ENCODE results near the gene ATP10A. TPM values are rescaled to one million over a fixed set of nuclear protein-coding genes. Genes with fewer than 3 reads are reported as not detected.
"Not testable (repeated sequence)": the region's sequence is repeated elsewhere in the genome, so short reads cannot be mapped to it uniquely, and the experiment has no call there.

The ATP10A gene
- total RNA-seq, 1 donor from 2014 or later, result 1.2 TPM

DNA sequence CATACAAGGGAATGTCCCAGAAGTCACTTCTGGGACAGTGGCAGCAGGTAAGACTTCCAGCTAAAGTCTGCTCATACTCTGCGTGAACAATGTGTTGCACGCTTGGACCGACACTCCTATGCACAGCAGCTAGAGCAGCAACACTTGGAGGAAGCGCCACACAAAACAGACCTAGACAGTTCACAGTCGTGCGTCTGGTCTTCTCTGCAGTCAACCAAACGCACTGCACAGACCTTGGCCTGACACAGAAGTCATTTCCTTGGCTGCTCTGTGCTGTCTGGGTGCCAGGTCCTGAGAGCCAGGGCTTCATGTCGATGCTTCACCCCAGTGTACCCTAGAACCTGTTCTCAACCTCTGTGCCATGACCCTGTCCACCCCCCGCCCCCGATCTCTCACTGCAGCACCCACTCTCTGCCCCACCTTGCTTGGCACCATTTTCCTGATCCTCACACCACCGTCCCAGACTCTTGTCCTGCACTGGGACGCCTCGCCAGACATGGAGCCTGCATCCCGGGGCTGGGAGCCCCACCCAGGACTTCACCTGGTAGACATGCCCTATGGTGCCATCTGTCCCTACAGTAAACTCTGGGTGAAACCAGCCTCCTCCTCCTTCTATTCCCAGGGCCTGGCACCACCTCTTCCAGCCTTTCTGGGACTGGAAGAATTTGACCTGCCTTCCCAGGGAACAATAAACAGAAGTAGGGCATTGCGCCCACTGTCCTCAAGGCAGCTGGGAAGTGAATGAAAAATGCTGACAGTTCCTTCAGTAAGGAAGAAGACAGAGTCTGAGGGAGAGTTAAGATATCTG is 3.1 kb downstream of the ATP10A start:
- no peak for DNase-seq (ENCODE audit: low read depth)

DNA sequence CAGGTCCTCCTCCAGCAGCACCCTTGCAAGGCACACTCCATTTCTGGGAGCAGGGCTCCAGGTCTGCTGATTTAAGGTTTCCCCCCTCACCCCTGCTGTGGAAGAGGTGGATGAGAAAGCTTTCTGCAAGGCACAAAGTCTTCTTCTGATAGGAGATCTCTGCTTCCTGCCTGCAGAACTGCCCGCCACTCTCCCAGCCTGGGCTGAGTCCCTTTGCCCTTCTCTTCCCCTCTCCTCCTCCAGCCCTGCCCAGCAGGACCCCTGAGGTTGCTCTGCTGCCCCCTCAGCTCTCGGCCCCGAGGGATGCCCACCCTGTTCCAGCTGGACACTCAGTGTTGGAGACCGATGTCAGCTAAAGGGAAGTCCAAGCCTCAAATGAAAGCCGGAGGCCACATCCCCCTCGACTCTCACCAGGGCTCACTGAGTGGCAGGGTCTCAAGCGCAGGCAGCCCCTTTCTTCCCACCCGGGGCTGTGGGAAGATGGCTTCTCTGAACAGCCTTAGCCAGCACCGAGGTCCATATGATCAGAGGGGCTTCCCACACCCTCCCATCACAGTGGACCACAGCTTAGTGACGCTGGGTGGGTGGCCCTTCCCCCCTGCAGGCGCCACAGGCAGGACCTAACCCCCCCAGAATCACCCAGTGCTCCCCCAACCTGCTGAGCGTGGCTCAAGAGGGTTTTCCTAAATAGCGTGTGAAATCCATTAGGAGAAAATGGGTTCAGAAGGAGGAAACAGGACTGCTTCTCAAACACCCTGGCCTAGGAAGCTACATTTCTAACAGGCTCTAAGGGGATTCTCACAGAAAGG is 4.0 kb downstream of the ATP10A start:
- DNase-seq (ENCODE audit: low read depth), result no peak

DNA sequence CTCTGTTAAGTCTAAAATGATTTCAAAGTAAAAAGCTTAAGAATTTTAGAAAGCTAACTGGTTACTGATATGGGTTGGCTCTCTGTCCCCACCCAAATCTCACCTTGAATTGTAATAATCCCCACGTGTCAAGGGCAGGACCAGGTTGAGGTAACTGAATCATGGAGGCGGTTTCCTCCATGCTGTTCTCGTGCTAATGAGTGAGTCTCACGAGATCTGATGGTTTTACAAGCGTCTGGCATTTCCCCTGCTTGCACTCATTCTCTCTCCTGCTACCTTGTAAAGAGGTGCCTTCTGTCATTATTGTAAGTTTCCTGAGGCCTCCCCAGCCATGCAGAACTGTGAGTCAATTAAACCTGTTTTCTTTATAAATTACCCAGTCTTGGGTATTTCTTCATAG is 7.1 kb downstream of the ATP10A start:
- DNase-seq (ENCODE audit: low read depth), result not testable (repeated sequence)

DNA sequence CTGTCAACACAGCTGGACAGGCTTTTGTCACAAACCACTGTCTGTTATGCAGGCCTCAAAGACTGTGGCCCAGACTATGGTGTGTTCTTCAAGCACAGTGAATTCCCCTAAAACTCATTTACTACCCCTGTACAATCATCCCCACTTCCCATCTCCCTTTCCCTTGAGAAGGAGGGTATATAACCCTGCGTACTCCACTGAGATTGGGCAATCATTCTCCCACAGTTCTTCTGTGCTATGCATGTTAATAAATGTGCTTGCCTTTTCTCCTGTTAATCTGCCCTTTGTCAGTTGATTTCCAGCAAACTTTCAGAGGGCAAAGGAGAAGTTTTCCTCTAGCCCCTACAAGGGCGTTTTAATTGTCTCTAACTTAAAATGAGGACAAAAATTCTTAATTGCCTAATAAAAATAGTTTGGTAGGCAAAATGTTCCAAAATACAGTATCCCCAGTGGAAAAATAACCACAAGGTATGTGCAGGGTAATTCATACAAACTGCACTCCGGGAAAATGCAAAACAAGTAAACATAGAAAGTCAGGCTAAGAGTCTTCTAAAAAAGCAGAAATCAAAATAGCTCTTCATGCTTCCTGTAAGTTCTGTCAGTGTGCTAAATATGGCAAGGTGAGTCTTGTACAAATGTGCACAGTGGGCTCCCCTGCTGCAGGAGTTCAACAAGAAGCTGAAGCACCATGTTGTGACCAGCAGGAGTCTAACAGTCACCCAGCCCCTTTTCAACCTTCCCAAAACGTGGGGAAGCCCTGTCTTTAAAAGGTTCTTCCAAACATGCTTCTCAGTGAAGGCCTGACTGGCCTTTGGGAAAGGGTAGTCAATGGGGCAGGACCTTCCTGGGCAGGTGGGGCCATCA is 10.2 kb downstream of the ATP10A start:
- no peak for DNase-seq (ENCODE audit: low read depth)

DNA sequence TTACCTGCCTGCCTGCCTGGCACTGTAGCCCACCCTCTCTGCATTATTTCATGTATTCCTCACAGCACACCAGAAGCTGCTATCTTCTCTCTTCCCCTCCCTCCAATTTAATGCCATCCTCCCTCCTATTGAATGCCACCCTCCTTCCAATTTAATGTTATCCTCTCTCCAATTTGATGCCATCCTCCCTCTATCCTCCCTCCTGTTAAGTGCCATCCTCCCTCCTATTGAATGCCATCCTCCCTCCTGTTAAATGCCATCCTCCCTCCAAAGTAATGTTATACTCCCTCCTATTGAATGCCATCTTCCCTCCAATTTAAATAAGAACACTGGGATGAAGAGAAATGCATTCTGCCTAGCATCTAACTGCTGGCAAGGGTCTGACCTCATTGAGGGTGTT is 11.1 kb downstream of the ATP10A start:
- DNase-seq (ENCODE audit: low read depth), result no peak

DNA sequence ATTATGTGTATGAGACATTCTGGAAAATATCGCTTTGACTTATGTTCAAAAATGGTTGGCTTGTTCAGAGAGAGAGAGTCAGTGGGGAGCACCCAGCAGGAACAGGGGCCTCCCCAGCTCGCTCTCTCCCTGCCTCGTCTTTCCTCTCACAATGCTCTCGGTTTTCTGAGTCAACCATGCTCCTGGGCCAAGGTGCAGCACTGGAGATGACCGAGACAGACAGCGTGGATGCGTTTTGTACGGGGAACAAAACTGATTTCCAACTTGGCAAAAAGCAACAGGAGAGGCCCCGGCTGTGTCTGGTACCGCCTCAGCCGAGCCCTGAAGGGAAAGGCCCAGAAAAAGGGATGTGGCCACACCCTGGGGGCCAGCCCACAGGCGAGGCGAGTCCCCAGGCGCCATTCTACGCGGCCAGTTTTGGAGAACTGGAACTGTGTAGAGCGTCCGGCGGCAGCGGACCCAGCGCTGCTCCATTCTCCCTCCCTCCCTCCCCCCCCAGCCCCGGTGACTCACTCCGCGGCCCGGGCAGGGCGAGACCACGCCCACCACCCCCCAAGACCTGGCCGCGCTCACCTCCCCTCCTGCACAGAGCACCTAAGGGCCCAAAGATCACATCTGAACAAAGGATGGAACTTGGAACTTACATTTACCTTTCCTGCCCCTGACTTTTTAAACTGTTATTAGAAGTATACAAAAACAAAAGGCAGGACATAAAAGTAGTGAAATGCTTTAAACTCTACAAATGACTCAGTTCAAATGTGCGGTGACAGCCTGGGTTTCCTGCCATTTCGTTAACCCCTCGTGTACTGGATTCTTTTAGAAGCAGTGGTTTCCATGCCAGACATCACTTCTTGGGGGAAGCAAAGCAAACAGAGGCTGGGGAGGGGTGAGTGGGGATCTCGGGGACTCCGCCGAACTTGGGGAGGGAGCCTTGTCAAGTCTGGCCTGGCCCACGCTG is 12.7 kb downstream of the ATP10A start:
- peak; percentile 77 for DNase-seq (ENCODE audit: low read depth)

DNA sequence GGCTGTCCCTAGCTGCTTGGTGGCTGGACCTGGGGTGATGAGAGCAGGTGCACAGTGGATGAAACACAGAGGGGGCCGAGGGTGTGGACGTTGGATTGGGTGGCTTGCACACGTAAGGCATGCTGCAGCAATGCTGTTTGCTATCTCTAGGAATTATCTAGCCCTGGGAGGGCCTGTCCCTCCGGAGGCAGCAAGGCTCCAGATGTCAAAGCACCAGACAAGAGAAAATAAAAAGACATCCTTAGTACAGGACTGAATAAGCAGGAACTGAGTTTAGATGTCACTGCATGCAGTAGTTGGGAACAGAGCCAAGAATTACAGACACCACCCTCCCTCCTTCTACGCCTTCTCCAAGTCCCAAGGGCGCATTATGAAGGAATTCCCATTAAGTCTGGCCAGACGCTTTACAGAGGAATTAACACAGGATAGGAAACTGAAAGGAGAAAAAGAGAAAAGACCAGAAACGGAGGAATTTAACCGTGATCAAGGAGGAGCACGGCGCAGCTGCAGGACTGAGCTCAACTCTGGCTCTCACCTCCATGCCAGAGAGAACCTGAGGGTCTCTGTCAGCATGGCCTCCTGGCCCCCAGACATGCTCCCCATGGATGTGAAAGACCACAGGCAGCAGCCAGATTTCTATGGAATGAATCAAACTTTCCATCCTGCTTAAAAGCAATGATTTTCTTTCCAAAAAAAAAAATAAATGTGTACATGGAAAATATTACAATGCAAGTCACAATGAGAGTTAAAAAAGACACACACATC is 13.8 kb downstream of the ATP10A start:
- peak; percentile 60 for DNase-seq (ENCODE audit: low read depth)

DNA sequence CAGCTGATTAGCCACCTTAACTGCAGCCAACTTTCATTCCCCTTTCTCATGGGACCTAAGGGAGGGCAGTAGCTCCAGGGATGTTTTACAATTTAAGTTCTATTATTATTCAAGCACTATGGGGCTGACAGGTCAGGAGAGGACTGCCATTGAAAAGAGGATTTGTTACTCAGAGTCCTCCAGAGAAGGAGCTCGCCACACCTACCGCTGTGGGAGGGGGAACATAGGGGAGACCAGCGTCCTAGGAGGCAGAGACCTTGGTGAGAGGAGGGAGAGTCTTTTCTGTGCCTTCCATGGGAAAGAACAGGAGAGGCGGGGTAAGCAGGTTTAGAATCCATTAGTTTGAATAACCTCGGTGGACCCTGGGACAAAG is 14.4 kb downstream of the ATP10A start:
- no peak for DNase-seq (ENCODE audit: low read depth)

DNA sequence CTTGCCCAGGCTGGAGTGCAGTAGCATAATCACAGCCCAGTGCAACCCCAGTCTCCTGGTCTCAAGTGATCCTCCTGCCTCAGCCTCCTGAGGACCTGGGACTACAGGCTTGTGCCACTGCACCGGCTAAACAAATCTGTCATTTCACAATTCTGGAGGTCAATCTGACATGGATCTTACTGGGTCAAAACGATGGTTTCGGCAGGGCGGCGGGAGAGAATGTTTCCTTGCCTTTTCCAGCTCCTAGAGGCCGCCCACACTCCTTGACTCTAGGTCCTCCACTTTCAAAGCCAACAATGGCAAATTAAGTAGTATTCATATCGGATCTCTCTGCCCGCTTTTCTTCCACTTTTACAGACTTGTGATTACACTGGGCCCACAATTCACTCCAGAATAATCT is 14.8 kb downstream of the ATP10A start:
- DNase-seq (ENCODE audit: low read depth), result no peak

DNA sequence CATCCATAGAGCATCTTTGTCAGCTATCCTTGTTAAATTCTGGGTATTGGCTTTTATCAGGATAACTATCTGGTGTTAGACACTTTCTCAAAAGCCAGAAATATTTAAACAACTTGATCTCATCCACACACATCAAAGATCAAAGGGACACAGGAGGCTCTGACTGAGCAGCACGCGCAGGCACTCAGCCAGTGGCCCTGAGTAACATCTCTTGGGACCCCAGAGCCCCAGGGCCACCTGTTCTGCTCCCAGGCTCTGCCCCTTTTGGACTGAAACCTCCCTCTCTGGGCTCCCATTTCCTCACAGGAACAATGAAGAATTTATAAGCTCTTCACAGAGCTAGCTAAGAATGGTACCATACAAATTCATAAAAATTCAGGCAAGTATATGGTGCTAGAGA is 16.1 kb downstream of the ATP10A start:
- peak; percentile 46 for DNase-seq (ENCODE audit: low read depth)

DNA sequence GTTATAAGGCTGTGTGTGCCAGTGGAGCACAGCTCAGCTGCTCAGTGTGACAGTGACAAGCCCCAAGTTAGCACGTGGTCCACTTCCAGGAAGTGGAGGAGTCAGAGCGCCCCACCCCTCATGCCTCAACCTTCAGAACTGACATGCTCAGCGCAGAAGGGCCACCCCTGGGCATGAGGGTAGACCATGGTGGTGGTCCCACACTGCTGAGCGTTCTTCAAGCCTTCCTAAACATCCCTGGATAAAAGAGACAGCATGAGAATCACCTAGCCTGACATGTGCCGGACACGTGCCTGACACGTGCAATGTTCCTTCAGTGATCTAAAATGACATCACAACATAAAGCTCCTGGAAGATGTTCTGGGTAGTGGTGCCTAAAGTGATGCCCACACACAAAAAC is 16.8 kb downstream of the ATP10A start:
- no peak for DNase-seq (ENCODE audit: low read depth)

DNA sequence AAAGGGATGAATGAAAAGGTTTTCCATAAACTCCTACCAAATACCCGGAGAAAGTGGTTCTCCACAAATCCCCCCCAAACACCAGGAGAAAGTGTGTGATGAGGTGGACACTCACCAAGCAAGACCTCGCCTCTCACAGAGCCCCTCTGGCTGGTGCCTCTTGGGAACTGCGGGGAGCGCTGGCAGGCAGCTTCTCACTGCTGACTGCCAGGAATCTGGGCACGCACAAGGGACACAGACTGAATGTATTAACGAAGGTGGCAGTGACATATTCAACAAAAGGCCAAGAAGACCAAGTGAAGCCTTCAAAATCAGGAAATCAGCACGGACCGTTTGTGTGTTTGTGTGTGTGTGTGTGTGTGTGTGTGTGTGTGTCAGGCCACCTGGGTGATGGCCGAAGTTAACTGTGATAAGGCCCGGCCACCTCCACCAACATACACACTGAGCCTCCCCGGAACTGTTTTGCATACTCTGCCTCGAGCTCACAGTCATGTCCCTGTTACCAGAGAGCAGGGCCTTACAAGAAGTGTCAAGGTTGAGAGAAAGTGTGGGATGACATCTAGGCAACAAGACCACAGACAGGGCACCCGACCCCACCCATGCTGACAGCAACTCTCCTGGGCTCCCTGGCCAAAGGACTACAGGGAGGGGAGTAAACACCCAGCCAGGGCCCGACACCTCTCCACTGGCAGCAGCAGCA is 18.0 kb downstream of the ATP10A start:
- no peak for DNase-seq (ENCODE audit: low read depth)

DNA sequence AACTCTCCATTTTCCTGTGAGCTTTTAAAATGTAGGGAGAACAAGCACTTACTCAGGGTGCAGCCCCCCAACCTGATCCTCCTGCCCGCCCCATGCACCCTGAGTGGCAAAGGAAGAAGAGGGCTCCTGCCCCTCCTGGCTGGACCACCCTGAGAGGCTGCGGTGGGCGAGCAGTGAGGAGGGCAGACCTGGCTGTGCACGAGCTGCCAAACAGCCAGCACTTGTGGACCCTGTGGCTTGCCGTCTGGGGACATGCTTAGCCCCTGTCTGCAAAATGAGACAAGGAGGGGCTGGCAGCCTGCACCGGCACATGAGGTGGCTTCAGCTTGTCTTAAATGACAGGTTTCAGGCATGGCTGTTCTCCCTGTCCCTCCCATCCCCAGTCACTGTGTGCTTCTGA is 18.6 kb downstream of the ATP10A start:
- DNase-seq (ENCODE audit: low read depth), result no peak

DNA sequence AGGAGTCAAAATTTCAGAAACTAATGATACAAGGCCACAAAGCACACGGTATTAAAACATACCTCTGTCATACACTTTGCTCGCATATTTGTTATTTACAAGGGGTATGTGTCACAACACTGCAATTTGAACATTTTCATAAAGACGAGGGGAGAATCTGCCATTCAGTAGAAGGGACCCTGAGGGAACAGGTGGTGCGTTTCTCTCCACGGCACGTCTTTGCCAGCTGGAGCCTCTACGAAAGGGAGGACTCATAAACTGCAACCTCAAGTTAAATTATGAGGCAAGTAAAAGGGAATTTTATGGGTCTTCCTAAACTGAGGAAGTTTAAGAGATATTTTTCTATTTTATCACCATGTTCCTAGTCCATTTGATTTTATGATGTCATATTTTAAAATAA is 19.1 kb downstream of the ATP10A start:
- DNase-seq (ENCODE audit: low read depth), result no peak

DNA sequence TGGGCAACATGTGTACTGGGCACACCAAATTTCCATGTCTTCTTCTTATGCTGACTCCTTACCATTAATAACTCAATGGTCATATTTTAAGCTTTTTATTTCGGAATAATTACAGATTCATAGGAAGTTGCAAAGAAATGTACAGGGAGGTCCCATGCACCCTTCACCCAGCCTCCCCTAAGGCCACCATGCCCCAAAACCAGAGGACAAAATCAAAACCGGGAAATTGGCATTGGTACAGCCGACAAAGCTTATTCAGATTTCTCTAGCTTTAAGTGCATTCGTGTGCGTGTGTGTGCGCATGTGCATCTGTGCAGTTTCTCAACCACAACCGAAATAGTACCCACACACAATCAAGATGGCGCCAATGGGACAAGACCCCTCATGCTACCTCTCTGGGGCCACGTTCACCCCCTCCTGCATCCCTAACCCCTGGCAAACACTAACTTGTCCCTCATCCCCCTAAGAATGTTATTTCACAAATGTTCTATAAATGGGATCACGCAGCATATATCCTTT is 23.4 kb downstream of the ATP10A start:
- no peak for DNase-seq (ENCODE audit: low read depth)

DNA sequence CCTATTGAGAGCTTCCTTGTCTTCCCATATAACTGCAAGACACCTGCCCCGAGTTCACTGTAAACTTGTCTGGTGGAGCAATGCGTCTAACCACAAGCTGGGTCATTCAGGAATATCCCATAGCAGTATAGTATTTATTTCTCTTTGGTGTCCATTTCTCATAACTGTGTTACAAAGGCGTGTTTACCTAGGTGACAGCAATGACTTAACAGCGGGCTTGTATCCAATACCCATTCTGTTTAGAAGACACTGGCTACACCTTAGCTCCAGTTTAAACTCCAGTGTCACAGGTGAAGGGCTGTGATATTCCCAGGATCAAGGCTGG is 24.3 kb downstream of the ATP10A start:
- no peak for DNase-seq (ENCODE audit: low read depth)

DNA sequence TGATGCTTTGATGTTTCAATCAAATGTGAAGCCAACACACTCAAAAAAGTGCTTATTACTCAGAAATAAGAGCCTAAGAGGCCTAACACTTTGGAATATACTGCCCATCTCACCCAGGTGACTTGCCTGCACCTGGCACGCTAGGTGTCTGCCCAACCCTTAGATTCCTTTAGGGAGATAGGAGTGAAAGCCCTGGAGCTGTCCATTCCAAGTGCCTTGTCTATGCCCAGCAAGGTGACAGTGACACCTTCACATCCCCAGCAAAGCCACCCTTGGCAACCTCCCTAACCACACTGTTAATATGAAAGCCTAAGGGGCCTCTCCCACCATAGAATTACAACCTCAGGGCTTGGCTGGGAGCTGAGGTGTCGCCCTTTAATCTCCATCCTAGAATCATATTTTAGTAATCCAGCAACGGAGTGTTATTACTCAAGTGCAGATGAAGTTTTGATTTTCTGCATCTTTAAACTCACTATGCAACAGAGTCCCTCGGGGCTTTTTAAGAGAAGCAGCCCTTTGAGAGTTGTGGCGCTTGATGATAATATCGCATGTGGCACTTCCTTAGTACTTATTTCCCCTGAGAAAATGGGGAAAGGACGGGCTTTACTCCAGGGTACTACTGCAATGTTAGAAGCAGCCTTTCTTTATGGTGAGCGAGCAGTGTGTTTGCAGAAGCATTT is 24.8 kb downstream of the ATP10A start:
- DNase-seq (ENCODE audit: low read depth), result no peak

DNA sequence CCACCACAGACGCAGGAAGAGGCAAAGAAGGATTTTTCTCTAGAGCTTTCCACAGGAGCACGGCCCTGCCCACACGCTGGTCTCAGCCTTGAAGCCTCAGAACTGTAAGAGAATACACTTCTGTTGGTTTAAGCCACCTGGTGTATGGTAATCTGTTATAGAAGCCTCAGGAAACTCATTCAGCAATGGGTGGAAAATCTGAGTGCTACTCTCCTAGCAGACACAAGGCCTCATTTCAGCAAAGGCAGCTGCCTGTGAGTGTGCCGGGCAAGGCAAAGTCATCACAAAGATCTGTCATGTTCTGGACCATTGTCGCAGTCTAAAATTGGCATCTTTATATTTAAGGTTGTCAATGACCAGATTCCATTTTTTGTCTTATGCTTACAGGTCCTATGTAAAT is 31.0 kb downstream of the ATP10A start:
- peak; percentile 49 for DNase-seq (ENCODE audit: low read depth)

Measured in myocyte (in vitro differentiated cells).